ENCODE results near the gene GATD1.

DNA sequence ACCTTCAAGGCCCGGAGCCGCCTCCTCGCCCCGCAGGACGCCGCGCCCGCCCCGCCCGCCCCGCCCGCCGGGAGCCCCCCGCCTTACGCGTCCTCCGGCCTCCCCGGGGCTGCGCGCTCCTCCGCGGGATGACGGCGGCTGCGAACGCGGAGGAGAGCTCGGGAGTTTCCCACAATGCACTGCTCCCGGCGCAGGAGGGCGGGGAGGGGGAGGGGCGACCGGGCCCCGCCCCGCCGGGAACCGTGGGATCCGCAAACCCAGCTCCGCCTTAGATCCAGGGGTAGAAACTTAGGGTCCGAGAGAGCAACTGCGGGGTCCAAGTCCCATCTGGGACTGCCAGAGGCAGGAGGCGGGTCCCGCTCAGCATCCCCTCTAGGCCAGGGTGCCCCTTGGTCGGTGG lies 12.7 kb upstream of the GATD1 start, which contains the start of gene CEND1:
- TF ChIP-seq POLR2AphosphoS5 (IDR thresholded peaks at IDR 0.05; ENCODE audit: borderline replicate concordance, low read depth, low read length) (no peak), EZH2 (IDR thresholded peaks at IDR 0.05) (no peak), FOXP2 (optimal IDR thresholded peaks at IDR 0.05; ENCODE audit: control extremely low read depth, extremely low read length, insufficient read depth) (no peak)
